Upper lobe of left lung (tissue), 4 donors: ENCODE measurements around the gene ADD1.

ENCODE experiments used
- EP300 ChIP-seq, 4 donors: sonication (generic); formaldehyde crosslinking; IDR thresholded peaks; one replicate each; pipeline ENCODE4 v1.5.1; 2017; ENCODE audit warnings: antibody characterized with exemption in 4 of 4, control low read depth in 2 of 4
- POLR2A ChIP-seq, 4 donors: fragments of 450-650 bp; IDR thresholded peaks; one replicate each; pipeline ENCODE4 v1.5.1; 2016 to 2017; ENCODE audit warnings: antibody characterized with exemption in 4 of 4, mild to moderate bottlenecking in 2 of 4
- POLR2AphosphoS5 ChIP-seq, 2 donors: sonication (generic); formaldehyde crosslinking; IDR thresholded peaks; one replicate each; pipeline ENCODE4 v1.5.1; 2017; ENCODE audit warnings: antibody characterized with exemption in 2 of 2
- TF ChIP-seq, protein P1 (sequence below), 6 experiments: fragments of 450-650 bp in 4 of 6; fragments of 200-600 bp in 2 of 6; sonication (generic) in 2 of 6; IDR thresholded peaks; one replicate each; pipeline ENCODE4 v1.5.1; 2016 to 2019; ENCODE audit warnings: antibody characterized with exemption in 6 of 6

DNA sequence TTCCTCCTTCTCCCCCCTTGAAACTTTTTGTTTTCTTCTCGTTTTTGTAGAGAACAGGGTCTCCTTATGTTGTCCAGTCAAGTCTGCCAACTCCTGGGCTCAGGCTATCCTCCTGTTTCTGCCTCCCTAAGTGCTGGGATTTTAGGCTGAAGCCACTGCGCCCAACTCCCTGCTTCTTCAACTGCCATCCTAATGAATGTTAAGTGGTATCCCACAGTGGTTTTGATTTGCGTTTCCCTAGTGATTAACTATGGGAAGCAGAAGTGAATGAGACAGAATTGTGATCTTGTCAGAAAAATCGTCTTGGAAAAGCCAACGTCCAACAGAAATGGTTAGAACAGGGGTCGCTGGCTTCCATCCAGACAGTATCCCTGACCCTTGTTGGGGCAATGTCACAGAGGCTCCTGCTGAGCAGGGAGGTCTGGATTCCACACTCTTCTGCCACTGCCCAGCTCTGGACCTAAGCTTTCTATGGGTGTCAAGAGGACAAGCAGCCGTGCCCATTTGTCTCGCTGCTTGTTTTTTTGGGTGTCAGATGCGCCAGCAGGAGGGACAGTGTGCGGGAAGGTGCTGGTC, 869 bp upstream of the ADD1 start:
- TF ChIP-seq, protein P1, sequence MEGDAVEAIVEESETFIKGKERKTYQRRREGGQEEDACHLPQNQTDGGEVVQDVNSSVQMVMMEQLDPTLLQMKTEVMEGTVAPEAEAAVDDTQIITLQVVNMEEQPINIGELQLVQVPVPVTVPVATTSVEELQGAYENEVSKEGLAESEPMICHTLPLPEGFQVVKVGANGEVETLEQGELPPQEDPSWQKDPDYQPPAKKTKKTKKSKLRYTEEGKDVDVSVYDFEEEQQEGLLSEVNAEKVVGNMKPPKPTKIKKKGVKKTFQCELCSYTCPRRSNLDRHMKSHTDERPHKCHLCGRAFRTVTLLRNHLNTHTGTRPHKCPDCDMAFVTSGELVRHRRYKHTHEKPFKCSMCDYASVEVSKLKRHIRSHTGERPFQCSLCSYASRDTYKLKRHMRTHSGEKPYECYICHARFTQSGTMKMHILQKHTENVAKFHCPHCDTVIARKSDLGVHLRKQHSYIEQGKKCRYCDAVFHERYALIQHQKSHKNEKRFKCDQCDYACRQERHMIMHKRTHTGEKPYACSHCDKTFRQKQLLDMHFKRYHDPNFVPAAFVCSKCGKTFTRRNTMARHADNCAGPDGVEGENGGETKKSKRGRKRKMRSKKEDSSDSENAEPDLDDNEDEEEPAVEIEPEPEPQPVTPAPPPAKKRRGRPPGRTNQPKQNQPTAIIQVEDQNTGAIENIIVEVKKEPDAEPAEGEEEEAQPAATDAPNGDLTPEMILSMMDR (IDR thresholded peaks at IDR 0.05), result no peak
- no peak for TF ChIP-seq POLR2AphosphoS5 (IDR thresholded peaks at IDR 0.05)
- no peak for TF ChIP-seq POLR2A (IDR thresholded peaks at IDR 0.05)
- TF ChIP-seq EP300 (IDR thresholded peaks at IDR 0.05), result no peak
